LoVo (cell line): Measurements from ENCODE around the gene SLC22A31.

Source experiments
- DNase-seq: peaks from one replicate; pipeline ENCODE4 v3.0.0-alpha.2; 2016; ENCODE audit warnings: low spot score

SLC22A31 gene

DNA sequence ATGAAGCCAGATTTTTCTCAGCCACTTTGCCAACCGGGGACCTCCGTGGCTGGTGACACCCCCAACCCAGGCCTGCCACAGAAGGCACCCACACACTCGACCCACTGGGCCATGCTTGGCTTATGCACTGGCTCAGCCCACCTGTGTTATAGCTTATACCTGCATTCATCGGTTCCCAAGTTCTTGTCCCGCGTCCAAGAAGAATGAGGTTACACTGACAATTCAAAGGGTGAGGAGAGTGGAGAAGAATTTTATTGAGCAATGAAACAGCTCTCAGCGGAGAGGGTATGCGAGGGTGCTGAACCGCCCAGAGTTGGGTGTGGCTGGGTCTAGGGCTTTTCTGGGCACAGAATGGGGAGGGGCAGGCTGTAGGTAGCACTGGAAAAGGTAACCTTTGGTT, 51.0 kb downstream of the SLC22A31 start:
- DNase-seq = no peak

DNA sequence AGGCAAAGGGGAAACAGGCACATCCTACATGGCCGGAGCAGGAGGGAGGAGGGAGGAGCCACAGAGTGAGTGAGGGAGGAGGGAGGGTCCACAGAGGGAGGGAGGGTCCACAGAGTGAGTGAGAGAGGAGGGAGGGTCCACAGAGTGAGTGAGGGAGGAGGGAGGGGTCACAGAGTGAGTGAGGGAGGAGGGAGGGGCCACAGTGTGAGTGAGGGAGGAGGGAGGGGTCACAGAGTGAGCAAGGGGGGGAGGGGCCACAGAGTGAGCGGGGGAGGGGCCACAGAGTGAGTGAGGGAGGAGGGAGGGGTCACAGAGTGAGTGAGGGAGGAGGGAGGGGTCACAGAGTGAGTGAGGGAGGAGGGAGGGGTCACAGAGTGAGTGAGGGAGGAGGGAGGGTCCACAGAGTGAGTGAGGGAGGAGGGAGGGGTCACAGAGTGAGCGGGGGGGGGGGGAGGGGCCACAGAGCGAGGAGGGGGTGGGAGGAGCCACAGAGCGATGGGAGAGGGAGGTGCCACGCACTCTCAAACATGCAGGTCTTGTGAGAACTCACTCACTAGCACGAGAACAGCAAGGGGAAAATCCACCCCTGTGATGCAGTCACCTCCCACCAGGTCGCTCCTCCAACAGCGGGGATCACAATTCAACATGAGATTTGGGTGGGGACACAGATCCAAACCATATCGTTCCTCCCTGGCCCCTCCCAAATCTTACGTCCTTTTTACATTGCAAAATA, 53.1 kb downstream of the SLC22A31 start:
- DNase-seq = no peak

GRCh38 chr16:89146211-89147005, 53.9 kb downstream of the SLC22A31 start:
- DNase-seq = no peak
